HepG2 (cell line): ENCODE results near the gene KAZN. TPM values are rescaled to one million over a fixed set of nuclear protein-coding genes. Genes with fewer than 3 reads are reported as not detected.

Experiments
- ATAC-seq: fragments of 200-7000 bp; cut with Tn5 transposase; 3 replicates; pipeline ENCODE4 v1.9.1; 2020; ENCODE audit warnings: mild to moderate bottlenecking, moderate library complexity
- BruUV-seq: library from RNA; stranded (reverse); fragments of 400-500 nt; replicated peaks from 2 replicates; lab custom pipeline; 2021; lab: Mats Ljungman, UMichigan
- CTCF ChIA-PET: fragments of 300-600 bp; formaldehyde crosslinking; extraction: SDS; loops from one replicate; lab custom pipeline; 2021; ENCODE audit warnings: low total read pairs, inconsistent platforms, low intra/inter-chr PET ratio; lab: Yijun Ruan, JAX
- POLR2A ChIA-PET: fragments of 350-600 bp; sonication (Branson Sonifier 250); formaldehyde crosslinking; loops from one replicate; lab custom pipeline; 2020; ENCODE audit warnings: antibody characterized with exemption, inconsistent platforms; lab: Yijun Ruan, JAX
- DNase-seq: peaks from one replicate; pipeline ENCODE4 v3.0.0-alpha.2; 2015; ENCODE audit warnings: low spot score
- FAIRE-seq: peaks from 3 replicates; lab custom pipeline; 2011; peaks lifted over from hg19 to GRCh38; lab: Jason Lieb, UNC
- H2AFZ ChIP-seq: one replicate; pipeline ENCODE4 v1.6.1; 2011; ENCODE audit warnings: low read length, inconsistent platforms
- H3K27ac ChIP-seq: fragments of 300-600 bp; 3 replicates; pipeline ENCODE4 v1.8.0; 2011; ENCODE audit warnings: mixed run types, mild to moderate bottlenecking, mixed read lengths, low read length, inconsistent platforms; ENCODE audit not compliant: insufficient read depth; ENCODE audit errors: extremely low read length
- H3K27me3 ChIP-seq, 2 experiments: fragments of 200-600 bp in 1 of 2; 2 replicates in 1 of 2; 3 replicates in 1 of 2; pipeline versions ENCODE4 v1.6.0 to v1.8.0; 2011; ENCODE audit warnings: low read length in 2 of 2, mild to moderate bottlenecking in 2 of 2, moderate library complexity in 2 of 2, inconsistent platforms in 1 of 2; ENCODE audit not compliant: insufficient read depth in 2 of 2, control insufficient read depth in 1 of 2
- H3K36me3 ChIP-seq, 2 experiments: fragments of 200-600 bp in 1 of 2; replicated peaks in 1 of 2; 2 replicates in 1 of 2; 3 replicates in 1 of 2; pipeline versions ENCODE4 v1.5.1 to v1.8.0; 2011; ENCODE audit warnings: low read length in 2 of 2, inconsistent platforms in 1 of 2; ENCODE audit not compliant: insufficient read depth in 2 of 2, control insufficient read depth in 1 of 2
- H3K4me1 ChIP-seq: 2 replicates; pipeline ENCODE4 v1.5.1; 2012; ENCODE audit warnings: low read length, inconsistent platforms; ENCODE audit not compliant: insufficient read depth
- H3K4me2 ChIP-seq: 2 replicates; pipeline ENCODE4 v1.6.0; 2011; ENCODE audit warnings: low read depth, low read length, inconsistent platforms
- H3K4me3 ChIP-seq, 3 experiments: fragments of 200-600 bp in 1 of 3; sonication (generic), shearing (Covaris generic) in 1 of 3; replicated peaks in 1 of 3; 2 replicates each; pipeline ENCODE4 v1.5.1; 2011 to 2016; ENCODE audit warnings: low read length in 3 of 3, inconsistent platforms in 2 of 3, low read depth in 2 of 3, mild to moderate bottlenecking in 2 of 3, control low read depth in 1 of 3, mixed read lengths in 1 of 3; ENCODE audit not compliant: insufficient read depth in 1 of 3
- H3K79me2 ChIP-seq: one replicate; pipeline ENCODE4 v1.6.1; 2011; ENCODE audit warnings: low read length, inconsistent platforms; ENCODE audit not compliant: insufficient read depth
- H3K9ac ChIP-seq: 2 replicates; pipeline ENCODE4 v1.6.0; 2011; ENCODE audit warnings: mild to moderate bottlenecking, low read depth, low read length, inconsistent platforms; ENCODE audit not compliant: insufficient read depth
- H3K9me3 ChIP-seq: 2 replicates; pipeline ENCODE4 v1.5.1; 2012; ENCODE audit warnings: mild to moderate bottlenecking, low read length
- H4K20me1 ChIP-seq: 2 replicates; pipeline ENCODE4 v1.6.0; 2011; ENCODE audit warnings: inconsistent platforms, mild to moderate bottlenecking, low read length, moderate library complexity; ENCODE audit not compliant: insufficient read depth
- CEBPB ChIP-seq: IDR thresholded peaks from 2 replicates; pipeline ENCODE4 v1.6.1; 2011; ENCODE audit warnings: low read depth, low read length, improper control_type of control experiment, borderline replicate concordance
- HNF4A ChIP-seq: sonication (generic); formaldehyde crosslinking; IDR thresholded peaks from 2 replicates; pipeline ENCODE4 v1.4.0; 2020; ENCODE audit warnings: missing genetic modification reagents
- PCBP1 ChIP-seq: fragments of 200-400 bp; formaldehyde crosslinking; IDR thresholded peaks from 2 replicates; pipeline ENCODE4 v1.6.1; 2017; ENCODE audit warnings: mild to moderate bottlenecking, low read depth, low read length, borderline replicate concordance
- SMAD9 ChIP-seq: sonication (generic); formaldehyde crosslinking; IDR thresholded peaks from 2 replicates; pipeline ENCODE4 v1.5.1; 2020; ENCODE audit warnings: mild to moderate bottlenecking, missing genetic modification reagents
- TCF7 ChIP-seq: sonication (generic); IDR thresholded peaks from 2 replicates; pipeline ENCODE4 v1.6.1; 2016; ENCODE audit warnings: antibody characterized with exemption, low read depth
- ZBTB34 ChIP-seq: sonication (generic); formaldehyde crosslinking; IDR thresholded peaks from 2 replicates; pipeline ENCODE4 v1.8.0; 2022; ENCODE audit warnings: mild to moderate bottlenecking, missing genetic modification reagents
- ZFX ChIP-seq: sonication (generic); formaldehyde crosslinking; IDR thresholded peaks from 2 replicates; pipeline ENCODE4 v1.4.0; 2020; ENCODE audit warnings: mild to moderate bottlenecking, low read depth, missing genetic modification reagents, moderate library complexity
- ZNF629 ChIP-seq: sonication (generic); formaldehyde crosslinking; conservative IDR thresholded peaks from 2 replicates; pipeline ENCODE4 v1.5.0; 2020; ENCODE audit warnings: missing genetic modification reagents
- ZNF782 ChIP-seq: sonication (generic); formaldehyde crosslinking; IDR thresholded peaks from 2 replicates; pipeline ENCODE4 v1.4.0; 2020; ENCODE audit warnings: missing genetic modification reagents, mild to moderate bottlenecking, borderline replicate concordance
- WGBS: methylation state at CpG from one replicate; pipeline ENCODE4 v1.1.6; 2017; ENCODE audit warnings: low lambda C conversion rate; 5-methylcytosine and 5-hydroxymethylcytosine counted together
- in situ Hi-C: cut with HindIII; loops from 2 replicates; pipeline ENCODE4 v1.10.0; 2017; ENCODE audit warnings: low pct_unique_long_range_greater_than_20kb; ENCODE audit not compliant: extremely low pct_ligation_motif_present
- intact Hi-C: fragments of 100-400 bp; cut with micrococcal nuclease; formaldehyde crosslinking; loops from one replicate; pipeline ENCODE4 v1.10.0; 2022; ENCODE audit not compliant: unreplicated experiment
- polyA plus RNA-seq, 8 experiments: library from polyadenylated mRNA; depleted of rRNA in 3 of 8; stranded (reverse) in 7 of 8; unstranded in 1 of 8; fragments of >200 nt; fragmentation: Illumina TruSeq in 4 of 8; extraction: Trizol in 4 of 8; gene quantifications; 2 replicates each; pipeline versions ENCODE4 v1.2.1 to v1.2.3, GENCODE V29; 2011 to 2016; ENCODE audit warnings: low read depth in 4 of 8, missing spikeins in 1 of 8, mixed read lengths in 1 of 8; ENCODE audit not compliant: insufficient read depth in 1 of 8
- total RNA-seq, 5 experiments: library from RNA; depleted of rRNA; stranded (reverse); fragments of >200 nt; fragmentation: Illumina TruSeq; extraction: Trizol; gene quantifications; 2 replicates each; pipeline ENCODE4 v1.2.3, GENCODE V29; 2016; ENCODE audit warnings: low read depth in 1 of 5

KAZN gene
- total and polyA plus RNA-seq, 2 of the 13 experiments (the other 11 are each of a cell fraction or from before 2014, with no cell fraction given) = 10.4 to 13.5 TPM

- intact Hi-C loops = no loop called here
- no TSS peak for BruUV-seq
- Histone ChIP-seq H3K4me1 (peaks cover 48% of the 10 kb centered on the region), H3K9me3 (no peaks in the 10 kb centered on the region), H3K79me2 (no peaks in the 10 kb centered on the region), H3K9ac (peak overlapping the region; percentile 43; the same call in 1 of the 2 replicates), H3K4me3 (peak overlapping the region; percentile 35 to 65 (median 42)), H3K4me2 (peak overlapping the region; percentile 98), H3K27me3 (no peaks in the 10 kb centered on the region; a peak in 2 of 5 replicates), H3K27ac (no peak overlapping the region), H4K20me1 (no peaks in the 10 kb centered on the region), H3K36me3 (no peaks in the 10 kb centered on the region), H2AFZ (peak overlapping the region; percentile 70)
- DNase-seq (no peak), FAIRE-seq (no peak), ATAC-seq (no peak)
- in situ Hi-C loops = loop anchor here (25.0 kb wide), 1 partner anchor 124 kb away; no protein-coding TSS in a partner anchor
- 33% methylated on average over 12 of the region's 12 CpGs for WGBS
- POLR2A ChIA-PET = no interaction called here
- CTCF ChIA-PET = no interaction called here
- TF ChIP-seq SMAD9 (CRISPR knock-in tag) (no peak), ZNF629 (CRISPR knock-in tag) (peak; percentile 56), ZNF782 (CRISPR knock-in tag) (no peak)
These were observed 314.5 kb downstream of the KAZN start for GRCh38 chr1:14912839-14913481.

GRCh38 chr1:14913482-14914177 is 315.1 kb downstream of the KAZN start:
- POLR2A ChIA-PET = interaction anchor here (2.2 kb wide), 1 partner anchor 40 kb away, joined by 7 read pairs; no protein-coding TSS in a partner anchor
- CTCF ChIA-PET = no interaction called here
- BruUV-seq = no TSS peak
- TF ChIP-seq ZFX (CRISPR knock-in tag) (peak; percentile 74), ZBTB34 (no peak), TCF7 (no peak), HNF4A (CRISPR knock-in tag) (peak; percentile 61), CEBPB (peak; percentile 21; the same call in 1 of the 2 replicates), PCBP1 (no peak)

More at GRCh38 chr1:14913482-14914177, 315.1 kb downstream of the KAZN start:
- no peaks in the 10 kb centered on the region for H4K20me1 ChIP-seq
- peak overlapping the region; percentile 70 for H2AFZ ChIP-seq
- no peak overlapping the region for H3K27ac ChIP-seq
- in situ Hi-C loops = loop anchor here (25.0 kb wide), 1 partner anchor 124 kb away; no protein-coding TSS in a partner anchor
- no peak for DNase-seq
- H3K9ac ChIP-seq = peak overlapping the region; percentile 43
- peak; percentile 61 for ATAC-seq
- intact Hi-C loops = no loop called here
- WGBS = no CpG with 5 or more reads among the region's 14 CpGs
- no peaks in the 10 kb centered on the region for H3K36me3 ChIP-seq
- H3K27me3 ChIP-seq = no peaks in the 10 kb centered on the region; a peak in 2 of 5 replicates
- no peak for FAIRE-seq
- H3K4me3 ChIP-seq = peak overlapping the region; percentile 35 to 65 (median 42)
- H3K79me2 ChIP-seq = no peaks in the 10 kb centered on the region
- H3K4me1 ChIP-seq = peaks cover 48% of the 10 kb centered on the region
- H3K9me3 ChIP-seq = no peaks in the 10 kb centered on the region
- H3K4me2 ChIP-seq = peak overlapping the region; percentile 98
